Measurements from ENCODE around the gene NT5C1B. TPM values are rescaled to one million over a fixed set of nuclear protein-coding genes. Genes with fewer than 3 reads are reported as not detected.

The NT5C1B gene
- polyA plus RNA-seq, 1 donor: 0.75 TPM

GRCh38 chr2:18584608-18584954 is 4.8 kb downstream of the NT5C1B start:
- no peak overlapping the region for H3K27ac ChIP-seq (ENCODE audit: low read length)
- no peaks in the 10 kb centered on the region for H3K4me1 ChIP-seq (ENCODE audit: control insufficient read depth, insufficient read depth, low read length)
- H3K27me3 ChIP-seq (ENCODE audit: control insufficient read depth, insufficient read depth, low read length): no peaks in the 10 kb centered on the region
- no peak overlapping the region for H3K4me3 ChIP-seq (ENCODE audit: low read length)
- no peaks in the 10 kb centered on the region for H3K36me3 ChIP-seq (ENCODE audit: control insufficient read depth, insufficient read depth, low read length)
- peaks cover 12% of the 10 kb centered on the region for H3K9me3 ChIP-seq (ENCODE audit: control insufficient read depth, low read depth, low read length)
- WGBS (ENCODE audit: insufficient coverage, low lambda C conversion rate): no CpG with 5 or more reads among the region's 32 CpGs
- no peak for DNase-seq

- WGBS (ENCODE audit: insufficient coverage, low lambda C conversion rate): no CpG with 5 or more reads among the region's 37 CpGs
- H3K9me3 ChIP-seq (ENCODE audit: control insufficient read depth, low read depth, low read length): peaks cover 12% of the 10 kb centered on the region
- H3K27ac ChIP-seq (ENCODE audit: low read length): no peak overlapping the region
- no peak for DNase-seq
- H3K4me3 ChIP-seq (ENCODE audit: low read length): no peak overlapping the region
- H3K4me1 ChIP-seq (ENCODE audit: control insufficient read depth, insufficient read depth, low read length): no peaks in the 10 kb centered on the region
- H3K36me3 ChIP-seq (ENCODE audit: control insufficient read depth, insufficient read depth, low read length): no peaks in the 10 kb centered on the region
- no peaks in the 10 kb centered on the region for H3K27me3 ChIP-seq (ENCODE audit: control insufficient read depth, insufficient read depth, low read length)
Observed at GRCh38 chr2:18583905-18584607, 5.3 kb downstream of the NT5C1B start.

DNA sequence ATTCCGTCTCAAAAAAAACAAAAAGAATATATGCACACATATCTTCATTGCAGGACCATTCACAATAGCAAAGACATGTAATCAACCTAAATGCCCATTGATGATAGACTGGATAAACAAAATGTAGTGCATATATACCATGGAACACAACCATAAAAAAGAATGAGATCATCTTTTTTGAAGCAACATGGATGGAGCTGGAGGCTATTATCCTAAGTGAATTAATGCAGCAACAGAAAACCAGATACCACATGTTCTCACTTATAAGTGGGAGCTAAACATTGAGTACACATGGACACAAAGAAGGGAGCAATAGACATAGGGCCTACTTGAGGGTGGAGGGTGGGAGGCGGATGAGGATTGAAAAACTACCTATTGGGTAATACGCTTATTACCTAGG is 8.8 kb downstream of the NT5C1B start:
- H3K27me3 ChIP-seq (ENCODE audit: control insufficient read depth, insufficient read depth, low read length): no peaks in the 10 kb centered on the region
- WGBS (ENCODE audit: insufficient coverage, low lambda C conversion rate): no CpG with 5 or more reads among the region's 3 CpGs
- no peak overlapping the region for H3K4me3 ChIP-seq (ENCODE audit: low read length)

GRCh38 chr2:18578033-18578432 is 11.3 kb downstream of the NT5C1B start:
- Histone ChIP-seq H3K27me3 (ENCODE audit: control insufficient read depth, insufficient read depth, low read length) (no peaks in the 10 kb centered on the region), H3K4me3 (ENCODE audit: low read length) (no peak overlapping the region), H3K27ac (ENCODE audit: low read length) (no peak overlapping the region), H3K36me3 (ENCODE audit: control insufficient read depth, insufficient read depth, low read length) (no peaks in the 10 kb centered on the region), H3K9me3 (ENCODE audit: control insufficient read depth, low read depth, low read length) (no peaks in the 10 kb centered on the region), H3K4me1 (ENCODE audit: control insufficient read depth, insufficient read depth, low read length) (no peaks in the 10 kb centered on the region)
- DNase-seq: no peak

More for the DNA sequence above, 8.8 kb downstream of the NT5C1B start:
- Histone ChIP-seq H3K9me3 (ENCODE audit: control insufficient read depth, low read depth, low read length) (peaks cover 12% of the 10 kb centered on the region), H3K27ac (ENCODE audit: low read length) (no peak overlapping the region), H3K36me3 (ENCODE audit: control insufficient read depth, insufficient read depth, low read length) (no peaks in the 10 kb centered on the region), H3K4me1 (ENCODE audit: control insufficient read depth, insufficient read depth, low read length) (no peaks in the 10 kb centered on the region)
- DNase-seq: no peak

GRCh38 chr2:18566145-18566769 is 23.1 kb downstream of the NT5C1B start:
- no CpG with 5 or more reads among the region's 1 CpG for WGBS (ENCODE audit: insufficient coverage, low lambda C conversion rate)
- no peak for DNase-seq
- H3K27me3 ChIP-seq (ENCODE audit: control insufficient read depth, insufficient read depth, low read length): no peaks in the 10 kb centered on the region
- no peak overlapping the region for H3K4me3 ChIP-seq (ENCODE audit: low read length)
- H3K36me3 ChIP-seq (ENCODE audit: control insufficient read depth, insufficient read depth, low read length): no peaks in the 10 kb centered on the region
- no peaks in the 10 kb centered on the region for H3K9me3 ChIP-seq (ENCODE audit: control insufficient read depth, low read depth, low read length)
- H3K4me1 ChIP-seq (ENCODE audit: control insufficient read depth, insufficient read depth, low read length): no peaks in the 10 kb centered on the region
- no peak overlapping the region for H3K27ac ChIP-seq (ENCODE audit: low read length)

DNA sequence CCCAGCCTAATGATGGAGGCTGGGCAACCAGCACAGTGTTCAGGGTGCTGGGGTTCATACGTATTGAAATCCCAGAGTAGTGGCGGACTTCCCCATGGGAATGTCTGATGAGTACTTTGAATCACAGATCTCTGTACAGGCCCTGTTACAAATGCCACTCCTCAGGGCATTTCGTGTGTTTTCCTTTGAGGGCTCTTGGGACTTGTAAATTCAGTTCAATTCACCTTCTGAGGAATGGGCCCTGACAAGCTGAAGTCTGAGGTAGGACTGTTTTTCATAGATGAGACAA is 28.6 kb downstream of the NT5C1B start:
- H3K27me3 ChIP-seq (ENCODE audit: control insufficient read depth, insufficient read depth, low read length): no peaks in the 10 kb centered on the region
- peaks cover 11% of the 10 kb centered on the region for H3K4me1 ChIP-seq (ENCODE audit: control insufficient read depth, insufficient read depth, low read length)
- H3K9me3 ChIP-seq (ENCODE audit: control insufficient read depth, low read depth, low read length): no peaks in the 10 kb centered on the region
- no CpG with 5 or more reads among the region's 3 CpGs for WGBS (ENCODE audit: insufficient coverage, low lambda C conversion rate)
- peak overlapping the region; percentile 55 for H3K4me3 ChIP-seq (ENCODE audit: low read length)
- H3K36me3 ChIP-seq (ENCODE audit: control insufficient read depth, insufficient read depth, low read length): peaks cover 5% of the 10 kb centered on the region
- peak overlapping the region; percentile 89 for H3K27ac ChIP-seq (ENCODE audit: low read length)
- no peak for DNase-seq

- H3K27me3 ChIP-seq (ENCODE audit: control insufficient read depth, insufficient read depth, low read length): no peaks in the 10 kb centered on the region
- peaks cover 11% of the 10 kb centered on the region for H3K4me1 ChIP-seq (ENCODE audit: control insufficient read depth, insufficient read depth, low read length)
- H3K36me3 ChIP-seq (ENCODE audit: control insufficient read depth, insufficient read depth, low read length): peaks cover 9% of the 10 kb centered on the region
- H3K9me3 ChIP-seq (ENCODE audit: control insufficient read depth, low read depth, low read length): no peaks in the 10 kb centered on the region
- H3K27ac ChIP-seq (ENCODE audit: low read length): peak within 1 kb of the TSS; percentile 89
- no CpG with 5 or more reads among the region's 81 CpGs for WGBS (ENCODE audit: insufficient coverage, low lambda C conversion rate)
- peak within 1 kb of the TSS; percentile 55 for H3K4me3 ChIP-seq (ENCODE audit: low read length)
- DNase-seq: peak; percentile 96 to 98
Observed at GRCh38 chr2:18560031-18560796, 29.2 kb downstream of the NT5C1B start, which contains the start of gene RDH14. Gene RDH14, minus strand, starts transcription at chr2:18560653. Its CDS starts 81 bp downstream, at chr2:18560572.

DNA sequence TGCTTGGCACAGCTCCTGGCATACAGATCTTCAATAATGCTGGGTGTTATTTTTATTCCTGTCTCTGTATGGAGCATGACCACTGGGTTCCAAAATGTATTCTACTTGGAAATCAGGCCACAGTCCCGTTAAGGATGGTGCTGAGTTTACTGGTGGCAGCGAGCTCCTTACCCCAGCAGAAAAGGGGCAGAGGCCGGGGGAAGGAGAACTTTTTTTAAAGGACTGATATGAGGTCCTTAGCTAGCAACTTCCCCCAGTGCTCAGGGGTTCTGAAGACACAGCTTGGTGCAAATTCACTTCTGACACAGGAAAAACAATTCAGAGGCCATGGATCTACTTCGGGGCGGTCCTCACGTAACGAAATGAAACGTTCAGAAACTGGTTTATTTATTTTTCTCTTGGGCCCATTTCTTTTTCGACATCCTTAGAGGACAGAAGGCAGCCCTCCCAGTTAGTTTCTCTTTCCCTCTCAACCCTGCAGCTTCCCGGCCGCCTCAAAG is 29.8 kb downstream of the NT5C1B start:
- DNase-seq: peak in 1 of 2 donors; percentile 10
- Histone ChIP-seq H3K36me3 (ENCODE audit: control insufficient read depth, insufficient read depth, low read length) (peaks cover 11% of the 10 kb centered on the region), H3K9me3 (ENCODE audit: control insufficient read depth, low read depth, low read length) (no peaks in the 10 kb centered on the region), H3K27ac (ENCODE audit: low read length) (peak overlapping the region; percentile 89), H3K27me3 (ENCODE audit: control insufficient read depth, insufficient read depth, low read length) (no peaks in the 10 kb centered on the region), H3K4me1 (ENCODE audit: control insufficient read depth, insufficient read depth, low read length) (peaks cover 11% of the 10 kb centered on the region), H3K4me3 (ENCODE audit: low read length) (peak overlapping the region; percentile 55)
- WGBS (ENCODE audit: insufficient coverage, low lambda C conversion rate): 8% methylated on average over 5 of the region's 11 CpGs

DNA sequence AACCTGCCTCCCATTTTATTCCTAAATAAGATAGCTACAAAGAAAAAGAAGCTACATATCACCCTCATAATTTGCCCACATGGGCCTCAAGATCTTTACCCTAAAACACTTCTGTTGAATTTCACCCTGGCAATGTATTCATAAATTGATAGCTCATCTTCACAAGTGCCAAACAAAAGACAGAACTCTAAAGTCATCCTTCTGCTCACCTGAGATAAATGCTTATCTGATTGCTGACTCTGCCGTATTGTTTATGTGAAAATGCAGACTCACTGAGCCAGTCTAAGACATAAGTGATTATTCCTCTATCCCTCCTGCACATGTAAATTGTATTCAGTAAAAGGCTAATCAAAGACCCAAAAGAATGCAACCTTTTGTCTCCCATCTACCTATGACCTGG is 30.9 kb downstream of the NT5C1B start:
- no CpG with 5 or more reads among the region's 1 CpG for WGBS (ENCODE audit: insufficient coverage, low lambda C conversion rate)
- no peak overlapping the region for H3K27ac ChIP-seq (ENCODE audit: low read length)
- H3K4me3 ChIP-seq (ENCODE audit: low read length): no peak overlapping the region
- H3K27me3 ChIP-seq (ENCODE audit: control insufficient read depth, insufficient read depth, low read length): no peaks in the 10 kb centered on the region
- H3K4me1 ChIP-seq (ENCODE audit: control insufficient read depth, insufficient read depth, low read length): peaks cover 11% of the 10 kb centered on the region
- no peaks in the 10 kb centered on the region for H3K9me3 ChIP-seq (ENCODE audit: control insufficient read depth, low read depth, low read length)
- DNase-seq: peak in 1 of 2 donors; percentile 6
- H3K36me3 ChIP-seq (ENCODE audit: control insufficient read depth, insufficient read depth, low read length): peaks cover 16% of the 10 kb centered on the region

- peaks cover 11% of the 10 kb centered on the region for H3K4me1 ChIP-seq (ENCODE audit: control insufficient read depth, insufficient read depth, low read length)
- DNase-seq: no peak
- no peaks in the 10 kb centered on the region for H3K9me3 ChIP-seq (ENCODE audit: control insufficient read depth, low read depth, low read length)
- no peak overlapping the region for H3K4me3 ChIP-seq (ENCODE audit: low read length)
- peaks cover 16% of the 10 kb centered on the region for H3K36me3 ChIP-seq (ENCODE audit: control insufficient read depth, insufficient read depth, low read length)
- no peak overlapping the region for H3K27ac ChIP-seq (ENCODE audit: low read length)
- WGBS (ENCODE audit: insufficient coverage, low lambda C conversion rate): 81% methylated on average over 2 of the region's 2 CpGs
- no peaks in the 10 kb centered on the region for H3K27me3 ChIP-seq (ENCODE audit: control insufficient read depth, insufficient read depth, low read length)
Observed at GRCh38 chr2:18557121-18557520, 32.2 kb downstream of the NT5C1B start.
